B cell (primary cell): ENCODE data around the gene AP3D1. TPM values are rescaled to one million over a fixed set of nuclear protein-coding genes. Genes with fewer than 3 reads are reported as not detected.

Source experiments
- ATAC-seq: fragments of 200-7000 bp; cut with Tn5 transposase; one replicate; pipeline ENCODE4 v1.10.0; 2021; ENCODE audit warnings: low read depth, mild to moderate bottlenecking, moderate number of reproducible peaks, moderate library complexity
- CTCF ChIA-PET: fragments of 350-600 bp; sonication (Branson Sonifier 250); formaldehyde crosslinking; loops from one replicate; lab custom pipeline; 2021; ENCODE audit warnings: antibody characterized with exemption, inconsistent platforms; lab: Charles Lee
- POLR2A ChIA-PET: fragments of 350-600 bp; sonication (Branson Sonifier 250); formaldehyde crosslinking; loops from one replicate; lab custom pipeline; 2021; ENCODE audit warnings: antibody characterized with exemption; lab: Charles Lee
- DNase-seq: peaks from one replicate; pipeline ENCODE4 v3.0.0; 2013
- H2AFZ ChIP-seq: 2 replicates; pipeline ENCODE4 v1.6.1; 2012; ENCODE audit warnings: mild to moderate bottlenecking, low read depth, low read length; ENCODE audit not compliant: insufficient read depth, poor library complexity, severe bottlenecking
- H3K27ac ChIP-seq, 2 donors: 1 replicate in 1 of 2; 2 replicates in 1 of 2; pipeline ENCODE4 v1.5.1; 2012 to 2013; ENCODE audit warnings: low read length in 2 of 2, mild to moderate bottlenecking in 2 of 2, moderate library complexity in 1 of 2
- H3K27me3 ChIP-seq, 4 experiments: fragments of 200-600 bp in 1 of 4; sonication (generic) in 1 of 4; replicated peaks in 1 of 4; 1 replicate in 2 of 4; 2 replicates in 2 of 4; pipeline versions ENCODE4 v1.6.1 to v1.7.0; 2013 to 2016; ENCODE audit warnings: low read length in 3 of 4, mild to moderate bottlenecking in 2 of 4, mixed read lengths in 1 of 4, moderate library complexity in 1 of 4; ENCODE audit not compliant: insufficient read depth in 4 of 4, control insufficient read depth in 3 of 4; ENCODE audit errors: control extremely low read depth in 1 of 4
- H3K36me3 ChIP-seq, 2 experiments: replicated peaks in 1 of 2; 1 replicate in 1 of 2; 2 replicates in 1 of 2; pipeline versions ENCODE4 v1.6.1 to v1.7.1; 2013; ENCODE audit warnings: low read length in 1 of 2; ENCODE audit not compliant: insufficient read depth in 2 of 2, control insufficient read depth in 1 of 2; ENCODE audit errors: control extremely low read depth in 1 of 2, extremely low read depth in 1 of 2
- H3K4me1 ChIP-seq, 2 donors: fragments of 200-600 bp in 1 of 2; sonication (generic) in 1 of 2; 1 replicate in 1 of 2; 2 replicates in 1 of 2; pipeline versions ENCODE4 v1.5.1 to v1.6.1; 2013 to 2017; ENCODE audit warnings: low read length in 2 of 2; ENCODE audit not compliant: control insufficient read depth in 2 of 2, insufficient read depth in 2 of 2
- H3K4me2 ChIP-seq: replicated peaks from 2 replicates; pipeline ENCODE3; 2012; ENCODE audit warnings: mild to moderate bottlenecking, low read depth, low read length; ENCODE audit not compliant: poor library complexity, severe bottlenecking
- H3K4me3 ChIP-seq, 5 experiments: fragments of 200-600 bp in 1 of 5; sonication (generic) in 1 of 5; 1 replicate in 3 of 5; 2 replicates in 2 of 5; pipeline versions ENCODE4 v1.5.1 to v1.7.0; 2011 to 2016; ENCODE audit warnings: low read length in 4 of 5, mild to moderate bottlenecking in 4 of 5, low read depth in 2 of 5, control low read depth in 1 of 5, moderate library complexity in 1 of 5; ENCODE audit not compliant: insufficient read depth in 1 of 5; ENCODE audit errors: control extremely low read depth in 1 of 5, extremely low read depth in 1 of 5
- H3K79me2 ChIP-seq: fragments of 200-600 bp; sonication (generic); one replicate; pipeline ENCODE4 v1.6.0; 2016; ENCODE audit warnings: low read length; ENCODE audit not compliant: control insufficient read depth, insufficient read depth
- H3K9ac ChIP-seq: fragments of 200-600 bp; sonication (generic); 2 replicates; pipeline ENCODE4 v1.6.1; 2017; ENCODE audit warnings: mild to moderate bottlenecking, low read length, moderate library complexity
- H3K9me3 ChIP-seq, 3 donors: one replicate each; pipeline versions ENCODE4 v1.6.1 to v1.7.1; 2013; ENCODE audit warnings: low read length in 2 of 3; ENCODE audit not compliant: control insufficient read depth in 2 of 3, insufficient read depth in 1 of 3; ENCODE audit errors: control extremely low read depth in 1 of 3
- H4K20me1 ChIP-seq: 2 replicates; pipeline ENCODE4 v1.6.0; 2012; ENCODE audit warnings: mild to moderate bottlenecking, low read length; ENCODE audit not compliant: insufficient read depth, control insufficient read depth, poor library complexity, severe bottlenecking
- H3K27ac Mint-ChIP-seq: one replicate; pipeline ENCODE4 v1.8.0; 2021; ENCODE audit warnings: mixed read lengths
- H3K27me3 Mint-ChIP-seq: one replicate; pipeline ENCODE4 v1.8.0; 2021; ENCODE audit warnings: mixed read lengths
- H3K4me1 Mint-ChIP-seq: one replicate; pipeline ENCODE4 v1.8.0; 2021; ENCODE audit warnings: mixed read lengths
- H3K4me3 Mint-ChIP-seq: one replicate; pipeline ENCODE4 v1.8.0; 2021; ENCODE audit warnings: mixed read lengths
- H3K9me3 Mint-ChIP-seq: one replicate; pipeline ENCODE4 v1.8.0; 2022; ENCODE audit warnings: mixed read lengths; ENCODE audit not compliant: insufficient read depth
- EZH2 ChIP-seq: IDR thresholded peaks from 2 replicates; pipeline ENCODE4 v1.6.1; 2012; ENCODE audit warnings: borderline replicate concordance, low read depth, mild to moderate bottlenecking, moderate library complexity, low read length; ENCODE audit not compliant: insufficient read depth, poor library complexity, severe bottlenecking
- WGBS: methylation state at CpG from one replicate; pipeline ENCODE4 v1.1.5; 2013; ENCODE audit warnings: missing lambda C conversion rate; ENCODE audit not compliant: insufficient coverage; 5-methylcytosine and 5-hydroxymethylcytosine counted together
- intact Hi-C: fragments of 100-400 bp; cut with micrococcal nuclease; formaldehyde crosslinking; loops from one replicate; pipeline ENCODE4 v1.10.0; 2022
- polyA plus RNA-seq: library from polyadenylated mRNA; depleted of rRNA; stranded (reverse); fragments of >200 nt; gene quantifications from 2 replicates; pipeline ENCODE4 v1.2.3, GENCODE V29; 2012
- total RNA-seq, 2 donors: library from RNA; stranded (reverse); fragments of 120-200 nt in 1 of 2; gene quantifications; 1 replicate in 1 of 2; 2 replicates in 1 of 2; pipeline versions ENCODE4 v1.2.3 to v1.2.4, GENCODE V29; 2013 to 2022
- TF ChIP-seq, protein P1 (sequence below): fragments of 200-600 bp; IDR thresholded peaks from one replicate; pipeline ENCODE4 v1.8.0; 2022; ENCODE audit warnings: antibody characterized with exemption, mild to moderate bottlenecking

Gene AP3D1
- total and polyA plus RNA-seq, 2 donors (not counting 1 experiment from before 2014, with no cell fraction given): 96.4 to 114 TPM

GRCh38 chr19:2150794-2151338 lies 500 bp downstream of the AP3D1 start:
- Mint-ChIP-seq H3K27me3 (no peaks in the 10 kb centered on the region), H3K4me3 (peak overlapping the region; percentile 76), H3K4me1 (peaks cover 35% of the 10 kb centered on the region), H3K27ac (no peak overlapping the region), H3K9me3 (no peaks in the 10 kb centered on the region)
- Histone ChIP-seq H4K20me1 (peaks cover 38% of the 10 kb centered on the region), H3K36me3 (peaks cover 0 to 1% of the 10 kb centered on the region in 2 experiments), H3K27me3 (no peaks in the 10 kb centered on the region), H3K27ac (peak overlapping the region; percentile 18 to 90), H3K4me1 (peaks cover 18 to 32% of the 10 kb centered on the region in 2 donors), H3K79me2 (peaks cover 55% of the 10 kb centered on the region), H3K9me3 (no peaks in the 10 kb centered on the region), H2AFZ (peak overlapping the region; percentile 80), H3K9ac (peak overlapping the region; percentile 96), H3K4me2 (peak overlapping the region; percentile 98), H3K4me3 (peak overlapping the region; percentile 64 to 95 (median 82))
- WGBS: under 1% methylated on average over 36 of the region's 36 CpGs
- ATAC-seq: no peak
- intact Hi-C loops: loop anchor here (1.0 to 10.0 kb wide), 10 partner anchors 12 to 324 kb away; partner anchors contain the start of genes DOT1L, GADD45B, IZUMO4 and MKNK2
- POLR2A ChIA-PET: interaction anchor here (0.5 to 1.8 kb wide), 5 partner anchors 56 to 122 kb away, joined by 3 to 6 read pairs (median 3); partner anchors contain the start of gene MOB3A
- DNase-seq: no peak
- TF ChIP-seq, protein P1, sequence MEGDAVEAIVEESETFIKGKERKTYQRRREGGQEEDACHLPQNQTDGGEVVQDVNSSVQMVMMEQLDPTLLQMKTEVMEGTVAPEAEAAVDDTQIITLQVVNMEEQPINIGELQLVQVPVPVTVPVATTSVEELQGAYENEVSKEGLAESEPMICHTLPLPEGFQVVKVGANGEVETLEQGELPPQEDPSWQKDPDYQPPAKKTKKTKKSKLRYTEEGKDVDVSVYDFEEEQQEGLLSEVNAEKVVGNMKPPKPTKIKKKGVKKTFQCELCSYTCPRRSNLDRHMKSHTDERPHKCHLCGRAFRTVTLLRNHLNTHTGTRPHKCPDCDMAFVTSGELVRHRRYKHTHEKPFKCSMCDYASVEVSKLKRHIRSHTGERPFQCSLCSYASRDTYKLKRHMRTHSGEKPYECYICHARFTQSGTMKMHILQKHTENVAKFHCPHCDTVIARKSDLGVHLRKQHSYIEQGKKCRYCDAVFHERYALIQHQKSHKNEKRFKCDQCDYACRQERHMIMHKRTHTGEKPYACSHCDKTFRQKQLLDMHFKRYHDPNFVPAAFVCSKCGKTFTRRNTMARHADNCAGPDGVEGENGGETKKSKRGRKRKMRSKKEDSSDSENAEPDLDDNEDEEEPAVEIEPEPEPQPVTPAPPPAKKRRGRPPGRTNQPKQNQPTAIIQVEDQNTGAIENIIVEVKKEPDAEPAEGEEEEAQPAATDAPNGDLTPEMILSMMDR: no peak
- TF ChIP-seq EZH2: no peak
- CTCF ChIA-PET: interaction anchor here (1.2 to 2.4 kb wide), 5 partner anchors 18 to 241 kb away, joined by 3 to 9 read pairs (median 5); partner anchors contain the start of gene PLEKHJ1
